ENCODE results near the gene RASL11B.

Gene RASL11B

GRCh38 chr4:52892880-52893279, 30.8 kb downstream of the RASL11B start:
- Histone ChIP-seq H3K4me1 (ENCODE audit: insufficient read depth, low read length) (no peaks in the 10 kb centered on the region), H3K9me3 (ENCODE audit: control insufficient read depth, insufficient read depth, low read length) (no peaks in the 10 kb centered on the region), H3K36me3 (ENCODE audit: insufficient read depth, low read length) (no peaks in the 10 kb centered on the region), H3K9ac (ENCODE audit: low read depth, low read length) (no peak overlapping the region)

DNA sequence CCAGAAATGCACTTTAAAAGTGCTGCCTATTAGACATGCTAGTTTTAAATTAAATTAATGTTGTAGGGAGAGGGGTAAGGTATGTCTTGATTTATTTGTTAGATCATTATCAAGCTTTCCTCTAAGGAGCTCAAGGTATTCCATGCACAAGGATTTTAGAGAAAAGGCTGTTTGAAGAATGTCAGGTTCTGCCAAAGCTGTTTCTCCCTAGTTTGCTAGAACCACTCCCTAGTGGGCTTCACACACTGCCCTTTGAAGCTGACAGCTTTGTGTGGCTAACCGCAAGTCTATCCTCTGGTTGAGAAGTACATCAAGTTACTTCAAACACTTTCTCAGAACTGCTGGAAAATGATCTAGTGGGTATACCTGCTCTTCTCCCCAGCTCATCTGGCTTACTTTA, 32.3 kb downstream of the RASL11B start:
- H3K9me3 ChIP-seq (ENCODE audit: control insufficient read depth, insufficient read depth, low read length) = no peaks in the 10 kb centered on the region

GRCh38 chr4:52903273-52903672, 41.2 kb downstream of the RASL11B start:
- Histone ChIP-seq H3K9me3 (ENCODE audit: control insufficient read depth, insufficient read depth, low read length) (peaks cover 9% of the 10 kb centered on the region), H3K36me3 (ENCODE audit: insufficient read depth, low read length) (no peaks in the 10 kb centered on the region), H3K4me1 (ENCODE audit: insufficient read depth, low read length) (no peaks in the 10 kb centered on the region), H3K9ac (ENCODE audit: low read depth, low read length) (no peak overlapping the region)

More for the DNA sequence above, 32.3 kb downstream of the RASL11B start:
- no peak overlapping the region for H3K9ac ChIP-seq (ENCODE audit: low read depth, low read length)
- no peaks in the 10 kb centered on the region for H3K36me3 ChIP-seq (ENCODE audit: insufficient read depth, low read length)
- no peaks in the 10 kb centered on the region for H3K4me1 ChIP-seq (ENCODE audit: insufficient read depth, low read length)

- Histone ChIP-seq H3K9ac (ENCODE audit: low read depth, low read length) (no peak overlapping the region), H3K9me3 (ENCODE audit: control insufficient read depth, insufficient read depth, low read length) (peaks cover 9% of the 10 kb centered on the region), H3K4me1 (ENCODE audit: insufficient read depth, low read length) (no peaks in the 10 kb centered on the region), H3K36me3 (ENCODE audit: insufficient read depth, low read length) (no peaks in the 10 kb centered on the region)
Measured at GRCh38 chr4:52904421-52904820, 42.3 kb downstream of the RASL11B start.

DNA sequence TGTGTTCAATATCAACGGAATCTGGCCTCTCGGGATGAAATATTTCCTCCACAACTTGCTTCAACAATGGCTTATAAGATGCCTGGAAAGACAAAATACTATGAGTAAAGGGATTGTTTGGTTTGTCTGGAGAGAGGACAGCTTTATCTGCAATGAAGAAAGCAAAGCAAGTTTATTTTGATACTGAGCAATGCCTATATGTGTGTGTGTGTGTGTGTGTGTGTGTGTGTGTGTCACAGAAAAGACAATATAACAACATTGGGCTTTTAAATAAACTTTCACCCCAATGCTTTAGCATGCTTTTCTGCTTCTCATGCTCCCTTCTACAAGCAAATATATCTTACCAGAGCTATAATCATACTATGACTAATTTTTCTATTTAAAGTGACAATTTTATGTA, 45.4 kb downstream of the RASL11B start:
- Histone ChIP-seq H3K9ac (ENCODE audit: low read depth, low read length) (no peak overlapping the region), H3K9me3 (ENCODE audit: control insufficient read depth, insufficient read depth, low read length) (no peaks in the 10 kb centered on the region), H3K36me3 (ENCODE audit: insufficient read depth, low read length) (no peaks in the 10 kb centered on the region), H3K4me1 (ENCODE audit: insufficient read depth, low read length) (no peaks in the 10 kb centered on the region)

DNA sequence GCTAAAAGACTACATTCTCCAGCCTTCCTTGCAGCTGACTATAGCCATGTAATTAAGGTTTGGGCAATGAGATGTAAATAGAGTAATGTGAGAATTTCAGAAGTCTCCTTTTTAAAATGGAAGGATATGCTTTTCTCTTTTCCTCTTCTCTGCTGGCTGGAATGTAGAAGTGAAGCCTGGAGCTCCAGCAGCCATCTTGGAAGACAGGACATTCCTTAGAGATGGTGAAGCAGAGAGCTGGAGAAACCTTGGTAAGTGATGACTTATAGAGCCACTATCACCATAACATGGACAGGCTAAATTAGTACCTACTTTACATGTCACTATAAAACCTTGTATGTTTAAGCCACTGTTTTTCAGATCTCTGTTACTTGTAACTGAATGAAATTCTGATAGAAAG, 48.0 kb downstream of the RASL11B start:
- Histone ChIP-seq H3K9me3 (ENCODE audit: control insufficient read depth, insufficient read depth, low read length) (no peaks in the 10 kb centered on the region), H3K4me1 (ENCODE audit: insufficient read depth, low read length) (no peaks in the 10 kb centered on the region), H3K36me3 (ENCODE audit: insufficient read depth, low read length) (no peaks in the 10 kb centered on the region), H3K9ac (ENCODE audit: low read depth, low read length) (no peak overlapping the region)

DNA sequence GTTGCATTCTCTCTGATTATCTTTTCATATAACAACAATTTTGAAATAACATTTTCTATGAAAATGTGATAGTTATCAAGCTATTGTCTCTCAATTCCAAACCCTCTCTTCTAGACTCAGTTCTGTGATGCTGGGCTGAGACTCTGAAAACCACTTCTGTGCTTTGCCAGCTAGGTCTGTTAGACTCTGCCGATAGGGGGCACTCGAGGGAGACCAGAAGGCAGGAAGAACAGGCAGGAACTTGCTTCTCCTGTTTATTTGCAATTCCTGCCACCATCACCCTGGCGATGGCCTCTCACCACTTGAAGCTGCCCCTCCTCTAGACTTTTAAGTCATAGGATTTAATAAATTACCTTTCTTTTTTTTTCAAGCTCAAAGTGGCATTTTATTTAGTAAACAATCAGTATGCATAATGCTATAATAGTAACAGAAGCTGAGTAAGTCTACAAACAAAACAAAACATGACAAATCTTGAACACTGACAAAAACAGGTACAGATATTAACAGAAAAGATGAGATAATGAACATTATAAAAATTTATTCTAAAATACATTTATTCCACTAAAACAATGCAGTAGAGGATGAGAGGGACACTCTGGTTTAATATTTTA, 49.7 kb downstream of the RASL11B start:
- Histone ChIP-seq H3K36me3 (ENCODE audit: insufficient read depth, low read length) (no peaks in the 10 kb centered on the region), H3K4me1 (ENCODE audit: insufficient read depth, low read length) (no peaks in the 10 kb centered on the region), H3K9me3 (ENCODE audit: control insufficient read depth, insufficient read depth, low read length) (no peaks in the 10 kb centered on the region), H3K9ac (ENCODE audit: low read depth, low read length) (no peak overlapping the region)

DNA sequence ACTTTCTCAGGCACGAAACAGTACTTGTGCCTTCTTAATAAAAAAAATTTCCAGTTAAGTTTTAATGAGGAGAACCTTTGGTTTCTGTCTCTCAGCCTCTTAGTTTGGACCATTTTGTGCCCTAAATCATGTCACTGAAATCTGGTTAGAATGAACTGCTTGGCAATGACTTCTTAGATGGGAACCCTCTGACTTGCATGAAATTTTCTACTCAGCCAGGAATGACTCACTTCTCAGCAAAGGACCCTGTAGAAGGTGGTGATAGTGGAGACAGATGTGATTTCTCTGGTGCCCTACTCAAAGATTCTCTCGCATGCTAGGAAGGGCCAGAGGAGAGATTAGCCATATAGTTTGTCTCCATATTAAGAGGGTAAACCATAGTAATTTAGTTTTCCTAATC, 50.5 kb downstream of the RASL11B start:
- H3K9ac ChIP-seq (ENCODE audit: low read depth, low read length) = no peak overlapping the region
- H3K36me3 ChIP-seq (ENCODE audit: insufficient read depth, low read length) = no peaks in the 10 kb centered on the region
- H3K9me3 ChIP-seq (ENCODE audit: control insufficient read depth, insufficient read depth, low read length) = no peaks in the 10 kb centered on the region
- no peaks in the 10 kb centered on the region for H3K4me1 ChIP-seq (ENCODE audit: insufficient read depth, low read length)

DNA sequence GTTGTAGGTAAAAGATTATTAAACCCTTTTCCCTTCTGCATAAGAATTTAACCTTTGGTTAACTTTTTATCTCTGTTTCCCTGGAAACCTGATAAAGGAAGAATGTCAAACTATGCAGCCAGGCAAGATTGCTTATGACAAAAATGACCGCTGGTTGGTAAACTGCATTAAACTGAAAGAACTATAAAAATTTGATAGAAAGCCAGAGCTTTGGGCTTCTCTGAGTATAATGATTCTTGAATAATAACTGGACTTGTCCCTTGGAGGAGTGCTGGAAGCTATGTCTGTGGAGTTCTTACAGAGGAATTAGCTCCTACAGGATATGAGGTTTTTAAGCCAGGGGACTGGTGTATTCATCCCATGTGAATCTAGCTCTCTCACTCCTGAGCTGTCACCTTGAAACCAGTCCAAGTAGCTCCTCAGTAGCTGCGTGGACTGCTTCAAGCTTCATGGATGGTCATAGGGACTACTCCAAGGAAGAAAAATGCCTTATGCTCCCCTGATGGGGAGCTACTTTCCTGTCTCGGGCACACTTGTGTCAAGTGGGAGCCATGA, 52.0 kb downstream of the RASL11B start:
- no peaks in the 10 kb centered on the region for H3K4me1 ChIP-seq (ENCODE audit: insufficient read depth, low read length)
- H3K36me3 ChIP-seq (ENCODE audit: insufficient read depth, low read length) = no peaks in the 10 kb centered on the region
- no peak overlapping the region for H3K9ac ChIP-seq (ENCODE audit: low read depth, low read length)
- no peaks in the 10 kb centered on the region for H3K9me3 ChIP-seq (ENCODE audit: control insufficient read depth, insufficient read depth, low read length)

DNA sequence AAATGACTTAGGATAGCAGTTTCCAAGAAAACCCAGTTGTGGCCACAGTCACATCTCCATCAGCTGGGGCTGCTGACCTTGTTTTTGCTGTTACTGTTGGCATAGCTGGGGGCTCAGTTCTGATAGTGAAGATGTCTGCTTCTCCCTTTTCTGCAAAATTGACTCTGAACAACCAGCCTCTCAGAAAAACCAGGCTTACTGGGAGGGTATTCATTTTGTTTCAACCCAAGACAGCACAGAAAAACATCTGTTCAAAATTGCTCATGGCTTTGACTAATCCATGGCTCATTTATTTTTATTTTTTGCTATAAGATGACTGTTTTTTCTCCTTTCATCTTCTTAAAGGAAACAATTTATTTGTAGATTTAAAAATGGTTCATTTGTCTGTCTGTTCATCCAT, 53.1 kb downstream of the RASL11B start:
- Histone ChIP-seq H3K9ac (ENCODE audit: low read depth, low read length) (no peak overlapping the region), H3K36me3 (ENCODE audit: insufficient read depth, low read length) (no peaks in the 10 kb centered on the region), H3K9me3 (ENCODE audit: control insufficient read depth, insufficient read depth, low read length) (no peaks in the 10 kb centered on the region), H3K4me1 (ENCODE audit: insufficient read depth, low read length) (no peaks in the 10 kb centered on the region)

DNA sequence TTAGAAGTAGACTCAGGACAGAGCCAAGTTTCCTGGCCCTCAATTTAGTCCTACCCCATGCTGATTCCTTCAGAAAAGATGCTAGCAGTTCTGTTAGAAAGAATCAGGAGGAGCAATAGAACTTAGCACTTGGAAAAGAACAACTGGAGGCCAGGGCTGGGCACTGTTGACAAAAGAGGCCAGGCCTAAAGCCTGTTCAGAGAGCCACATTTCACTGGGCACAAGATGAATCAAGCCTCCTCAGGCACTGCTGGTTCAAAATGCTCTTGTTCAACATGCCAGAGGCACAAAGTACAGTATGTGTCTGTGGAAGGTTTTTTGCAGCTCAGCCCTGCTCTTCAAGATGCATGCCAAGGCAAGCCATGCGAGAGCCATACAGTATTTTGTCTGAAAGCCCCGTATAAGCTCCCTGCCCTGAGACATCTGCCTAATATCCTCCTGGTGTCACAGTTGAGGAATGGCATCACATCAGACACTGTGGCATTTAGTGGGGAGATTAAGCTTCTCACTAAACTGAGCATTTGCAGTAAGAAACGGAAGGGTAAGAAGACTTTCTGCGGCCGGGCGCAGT, 53.7 kb downstream of the RASL11B start:
- Histone ChIP-seq H3K36me3 (ENCODE audit: insufficient read depth, low read length) (no peaks in the 10 kb centered on the region), H3K4me1 (ENCODE audit: insufficient read depth, low read length) (no peaks in the 10 kb centered on the region), H3K9ac (ENCODE audit: low read depth, low read length) (no peak overlapping the region), H3K9me3 (ENCODE audit: control insufficient read depth, insufficient read depth, low read length) (no peaks in the 10 kb centered on the region)

All from ES-I3 (cell line).